Loucy (cell line): ENCODE data around the gene ADCY9.

Source experiments
- CTCF ChIP-seq: fragments of 200-600 bp; sonication (generic); conservative IDR thresholded peaks from 2 replicates; pipeline ENCODE4 v1.5.1; 2014; ENCODE audit warnings: mild to moderate bottlenecking, antibody characterized with exemption, low read length
- EZH2phosphoT487 ChIP-seq: fragments of 200-600 bp; IDR thresholded peaks from 2 replicates; pipeline ENCODE4 v1.6.1; 2018; ENCODE audit warnings: antibody characterized with exemption, mild to moderate bottlenecking, moderate library complexity, borderline replicate concordance

- no peak for TF ChIP-seq CTCF
- no peak for TF ChIP-seq EZH2phosphoT487
Observed at GRCh38 chr16:4094127-4094773, 22.0 kb downstream of the ADCY9 start.
